Activated T-cell treated with anti-CD3 and anti-CD28 coated beads, Interleukin-2, amount 50 U/mL, for 1 hour (primary cell): ENCODE data around the gene APBA3.

ENCODE experiments used
- DNase-seq: peaks from one replicate; pipeline ENCODE4 v3.0.0-alpha.2; 2020

The APBA3 gene

DNA sequence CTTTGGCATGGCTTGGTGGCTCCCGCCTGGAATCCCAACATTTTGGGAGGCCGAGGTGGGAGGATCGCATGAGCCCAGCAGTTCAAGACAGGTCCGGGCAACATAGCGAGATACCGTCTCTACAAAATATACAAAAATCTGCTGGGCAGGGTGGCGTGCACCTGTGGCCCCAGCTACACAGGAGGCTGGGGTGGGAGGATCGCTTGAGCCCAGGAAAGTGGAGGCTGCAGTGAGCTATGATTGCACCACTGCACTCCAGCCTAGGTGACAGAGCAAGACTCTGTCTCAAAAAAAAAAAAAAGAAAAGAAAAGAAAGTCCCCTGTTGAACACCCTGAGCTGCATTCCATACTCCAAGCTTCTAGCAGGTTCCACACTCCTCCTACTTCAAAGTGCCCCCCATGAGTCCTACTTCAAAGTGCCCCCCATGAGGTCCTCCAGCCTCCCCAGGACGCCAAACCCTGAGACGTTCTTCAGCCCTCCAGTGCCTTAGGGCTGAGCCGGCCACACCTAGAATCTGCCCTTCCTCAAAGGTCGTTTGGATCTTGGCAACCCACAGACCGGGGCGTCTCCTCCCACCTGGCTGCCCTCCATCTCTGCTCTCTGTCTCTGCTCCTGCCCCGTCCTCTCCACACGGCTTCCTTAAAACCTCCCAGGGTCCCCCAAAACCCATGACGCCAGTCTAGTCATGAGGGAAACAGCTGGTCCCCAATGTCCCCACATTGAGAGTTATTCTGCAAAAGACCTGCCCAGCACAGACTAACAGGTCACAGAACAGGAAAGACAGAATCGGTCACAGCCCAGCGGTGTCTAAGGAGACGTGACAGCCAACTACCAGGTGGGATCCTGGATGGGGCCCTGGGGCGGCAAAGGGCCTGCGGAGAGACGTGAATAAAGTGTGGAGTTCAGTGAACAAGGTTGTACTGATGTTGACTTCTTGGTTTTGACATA is 48.6 kb downstream of the APBA3 start:
- no peak for DNase-seq

DNA sequence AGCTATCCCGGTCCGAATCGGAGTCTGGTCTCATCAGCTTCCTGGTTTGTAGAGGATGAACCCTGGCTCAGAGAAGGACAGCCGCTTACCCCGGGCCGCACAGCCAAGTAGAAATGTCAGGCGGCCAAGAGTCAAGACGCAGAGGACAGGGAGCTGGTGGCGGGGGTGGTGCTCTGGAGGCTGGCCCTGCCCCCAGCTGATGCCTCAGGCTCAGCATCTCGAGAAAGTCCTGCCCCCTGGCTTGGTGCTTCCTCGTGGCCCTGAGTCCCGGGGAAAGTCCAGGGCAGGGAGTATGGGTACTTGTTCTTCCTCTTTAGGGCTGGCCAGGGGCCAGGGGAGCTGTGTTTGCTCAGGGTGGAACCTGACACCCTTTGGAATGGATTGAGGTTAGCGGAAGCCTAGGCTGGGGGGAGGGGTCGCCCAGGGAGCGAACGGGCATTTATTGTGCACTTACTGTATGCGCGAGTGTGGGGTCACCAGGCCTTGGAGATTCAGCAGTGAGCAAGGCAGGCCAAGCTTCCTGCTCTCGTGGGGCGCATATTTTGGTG is 51.2 kb downstream of the APBA3 start:
- DNase-seq, result no peak

DNA sequence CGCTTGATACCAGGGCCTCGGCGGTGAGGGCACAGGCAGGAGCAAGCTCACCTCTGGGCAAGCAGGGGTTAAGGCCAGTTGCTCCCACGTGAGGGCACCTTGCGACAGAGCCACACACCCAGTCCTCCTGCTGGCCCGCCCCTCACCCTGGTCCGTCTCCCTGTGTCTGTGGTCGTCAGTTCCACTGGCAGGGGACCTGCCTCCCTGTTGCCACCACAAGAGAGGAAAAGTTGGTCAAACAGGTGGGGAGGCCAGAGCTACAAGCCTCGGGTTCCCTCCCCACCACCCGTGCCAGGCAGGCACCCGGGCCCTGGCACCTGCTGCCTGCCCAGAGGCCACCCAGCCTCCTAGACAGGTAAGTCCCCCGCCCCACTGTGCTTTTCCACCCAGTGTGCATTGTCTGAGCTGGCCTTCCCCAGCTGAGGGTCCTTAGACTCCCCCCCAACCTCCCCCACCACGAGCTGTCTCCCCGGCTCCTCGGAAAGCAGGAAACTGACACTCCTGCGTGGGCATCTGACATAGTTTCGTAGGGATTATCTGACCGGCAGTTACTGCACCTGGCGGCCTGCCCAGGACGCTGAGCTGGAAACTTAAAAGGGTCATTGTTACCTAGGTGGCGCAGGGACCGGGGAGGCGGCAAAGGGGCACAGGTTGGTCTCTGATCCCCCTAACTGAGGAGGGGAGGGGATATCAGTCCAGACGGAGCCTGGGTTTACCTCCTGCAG is 53.1 kb downstream of the APBA3 start, which contains the start of gene TJP3:
TSS of gene TJP3 (plus strand) at position 178 of the 725 bp plus-strand sequence. CDS start 20,049 bp downstream, outside the sequence.
- no peak for DNase-seq

DNA sequence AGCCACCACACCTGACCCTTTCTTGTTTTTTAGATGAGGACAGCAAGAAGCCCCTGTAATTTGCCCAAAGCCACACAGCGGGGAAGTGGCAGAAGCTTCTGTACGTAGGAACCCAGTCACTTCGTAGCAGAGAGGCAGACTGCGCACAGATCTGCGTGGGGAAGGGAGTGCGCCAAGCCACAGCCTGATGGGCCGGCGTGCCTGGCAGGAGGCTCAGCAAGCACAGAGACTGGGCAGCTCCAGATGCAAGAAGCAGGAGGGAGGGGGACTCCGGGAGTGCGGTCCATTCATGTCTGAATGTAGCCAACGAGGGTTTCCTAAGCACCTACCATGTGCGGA is 53.7 kb downstream of the APBA3 start:
- no peak for DNase-seq

DNA sequence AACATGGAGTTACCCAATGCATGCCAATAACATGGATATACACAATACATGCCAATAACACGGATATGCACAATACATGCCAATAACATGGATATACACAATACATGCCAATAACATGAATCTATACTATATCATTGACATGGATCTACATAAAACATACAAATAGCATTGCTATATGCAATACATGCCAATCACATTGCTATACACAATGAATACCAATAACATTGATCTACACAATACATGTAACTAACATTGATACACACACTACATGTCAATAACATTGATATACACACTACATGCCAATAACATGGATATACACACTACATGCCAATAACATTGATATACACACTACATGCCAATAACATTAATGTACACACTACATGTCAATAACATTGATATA is 60.3 kb downstream of the APBA3 start:
- no peak for DNase-seq
